ENCODE data around the gene ZNF619. TPM values are rescaled to one million over a fixed set of nuclear protein-coding genes. Genes with fewer than 3 reads are reported as not detected.

The ZNF619 gene
- total and polyA plus RNA-seq, 2 of the 13 experiments (the other 11 are each of a cell fraction or from before 2014, with no cell fraction given): 0.83 to 5.2 TPM

- H3K4me2 ChIP-seq (ENCODE audit: low read depth, low read length): peak within 1 kb of the TSS; percentile 92
- FAIRE-seq (no peak), ATAC-seq (peak; percentile 99), DNase-seq (ENCODE audit: low spot score) (peak; percentile 75)
- no peaks in the 10 kb centered on the region for H4K20me1 ChIP-seq (ENCODE audit: insufficient read depth, low read length)
- intact Hi-C loops (cut with micrococcal nuclease; ENCODE audit: unreplicated experiment): loop anchor here (1.0 to 2.0 kb wide), 2 partner anchors 19 to 68 kb away; partner anchors contain the start of gene RPL14
- in situ Hi-C loops (cut with HindIII; ENCODE audit: extremely low pct_ligation_motif_present, low pct_unique_long_range_greater_than_20kb): no loop called here
- peaks cover 34% of the 10 kb centered on the region for H3K79me2 ChIP-seq (ENCODE audit: insufficient read depth, low read length)
- POLR2A ChIA-PET: interaction anchor here (0.9 to 5.8 kb wide), 10 partner anchors 11 to 674 kb away, joined by 3 to 119 read pairs (median 4); partner anchors contain the start of genes CTNNB1, RPL14 and ZNF620
- peak within 1 kb of the TSS; percentile 86 for H3K27ac ChIP-seq (ENCODE audit: extremely low read length, insufficient read depth, low read length)
- 0% methylated on average over 6 of the region's 59 CpGs for WGBS (ENCODE audit: low lambda C conversion rate)
- H3K9ac ChIP-seq (ENCODE audit: insufficient read depth, low read depth, low read length): peak within 1 kb of the TSS; percentile 98
- no peaks in the 10 kb centered on the region; a peak in 1 of 5 replicates for H3K27me3 ChIP-seq (ENCODE audit: control insufficient read depth in 1 of 2, insufficient read depth in 2 of 2, low read length in 2 of 2)
- H2AFZ ChIP-seq (ENCODE audit: low read length): peak within 1 kb of the TSS; percentile 18
- no TSS peak for BruUV-seq (replicated peaks)
- no peaks in the 10 kb centered on the region for H3K9me3 ChIP-seq (ENCODE audit: low read length)
- H3K4me1 ChIP-seq (ENCODE audit: insufficient read depth, low read length): peaks cover 34% of the 10 kb centered on the region
- peaks cover 4 to 21% of the 10 kb centered on the region in 2 experiments; a peak in 3 of 5 replicates for H3K36me3 ChIP-seq (replicated peaks in 1 of 2; ENCODE audit: control insufficient read depth in 1 of 2, insufficient read depth in 2 of 2, low read length in 2 of 2)
- H3K4me3 ChIP-seq (replicated peaks in 1 of 3; ENCODE audit: insufficient read depth in 1 of 3, low read depth in 2 of 3, low read length in 3 of 3): peak within 1 kb of the TSS; percentile 98 to 99 (median 99)
- CTCF ChIA-PET (ENCODE audit: low intra/inter-chr PET ratio, low total read pairs): no interaction called here
- TF ChIP-seq PATZ1 (CRISPR knock-in tag; IDR thresholded peaks at IDR 0.05) (peak; percentile 74), REPIN1 (CRISPR knock-in tag; IDR thresholded peaks at IDR 0.05; ENCODE audit: borderline replicate concordance, low read depth) (0 out of 2 replicates have a peak, but pooled peaks have one; percentile 73), CENPBD1 (CRISPR knock-in tag; IDR thresholded peaks at IDR 0.05; ENCODE audit: borderline replicate concordance, low read depth) (no peak), CENPX (CRISPR knock-in tag; IDR thresholded peaks at IDR 0.05) (no peak), NFKBIZ (CRISPR knock-in tag; IDR thresholded peaks at IDR 0.05) (0 out of 2 replicates have a peak, but pooled peaks have one; percentile 20), ARNTL (CRISPR knock-in tag; IDR thresholded peaks at IDR 0.05) (0 out of 2 replicates have a peak, but pooled peaks have one; percentile 50), ATM (IDR thresholded peaks at IDR 0.05; ENCODE audit: borderline replicate concordance) (no peak), MED1 (CRISPR knock-in tag; IDR thresholded peaks at IDR 0.05) (peak; percentile 80), FLYWCH1 (CRISPR knock-in tag; IDR thresholded peaks at IDR 0.05) (no peak), IRX3 (CRISPR knock-in tag; IDR thresholded peaks at IDR 0.05; ENCODE audit: borderline replicate concordance, low read depth) (no peak), ATF5 (CRISPR knock-in tag; IDR thresholded peaks at IDR 0.05; ENCODE audit: low read depth) (no peak), ZFP36L2 (CRISPR knock-in tag; IDR thresholded peaks at IDR 0.05) (peak; percentile 20; the same call in 1 of the 2 replicates), ZNF556 (CRISPR knock-in tag; IDR thresholded peaks at IDR 0.05; ENCODE audit: borderline replicate concordance) (peak; percentile 68; the same call in 1 of the 2 replicates), ZNF12 (CRISPR knock-in tag; IDR thresholded peaks at IDR 0.05) (no peak), ZNF674 (CRISPR knock-in tag; IDR thresholded peaks at IDR 0.05; ENCODE audit: low read depth) (no peak), E2F5 (CRISPR knock-in tag; conservative IDR thresholded peaks at IDR 0.05) (no peak), SPEN (CRISPR knock-in tag; IDR thresholded peaks at IDR 0.05; ENCODE audit: low read depth) (peak; percentile 98), TARDBP (CRISPR knock-in tag; IDR thresholded peaks at IDR 0.05) (peak; percentile 93), PRMT3 (CRISPR knock-in tag; IDR thresholded peaks at IDR 0.05; ENCODE audit: borderline replicate concordance, low read depth) (peak; percentile 60; the same call in 1 of the 2 replicates)
Measured at GRCh38 chr3:40524568-40525285, 47.8 kb downstream of the ZNF619 start, which contains the start of gene ZNF621. Gene ZNF621, plus strand, starts transcription at chr3:40524960. Its CDS starts 881 bp downstream, at chr3:40525841.

Measured in HepG2 (cell line).